Neural crest cell (in vitro differentiated cells): ENCODE results near the gene ACTR6. TPM values are rescaled to one million over a fixed set of nuclear protein-coding genes. Genes with fewer than 3 reads are reported as not detected.

Experiments
- DNase-seq: peaks from one replicate; pipeline ENCODE4 v3.0.0; 2021; ENCODE audit warnings: low read depth, mixed read lengths, low spot score
- H3K27ac Mint-ChIP-seq: one replicate; pipeline ENCODE4 v1.8.0; 2021; ENCODE audit warnings: mild to moderate bottlenecking, mixed read lengths; ENCODE audit not compliant: unreplicated experiment
- H3K27me3 Mint-ChIP-seq: 2 replicates; pipeline ENCODE4 v1.8.0; 2021; ENCODE audit warnings: low read depth, mild to moderate bottlenecking, mixed read lengths
- H3K36me3 Mint-ChIP-seq: 2 replicates; pipeline ENCODE4 v1.8.0; 2021; ENCODE audit warnings: low read depth, mild to moderate bottlenecking, mixed read lengths
- H3K4me1 Mint-ChIP-seq: 2 replicates; pipeline ENCODE4 v1.8.0; 2021; ENCODE audit warnings: mixed read lengths
- H3K4me3 Mint-ChIP-seq: one replicate; pipeline ENCODE4 v1.8.0; 2021; ENCODE audit warnings: mild to moderate bottlenecking, mixed read lengths
- H3K9me3 Mint-ChIP-seq: 2 replicates; pipeline ENCODE4 v1.8.0; 2021; ENCODE audit warnings: mixed read lengths
- total RNA-seq: library from RNA; stranded (reverse); gene quantifications from 2 replicates; pipeline ENCODE4 v1.2.1, GENCODE V29; 2021
- TF ChIP-seq, protein P1 (sequence below): fragments of 200-600 bp; sonication (generic); conservative IDR thresholded peaks from 2 replicates; pipeline ENCODE4 v1.5.0; 2021; ENCODE audit warnings: antibody characterized with exemption, mild to moderate bottlenecking

ACTR6 gene
- total RNA-seq, 1 donor from 2014 or later: 36.3 TPM

- TF ChIP-seq, protein P1, sequence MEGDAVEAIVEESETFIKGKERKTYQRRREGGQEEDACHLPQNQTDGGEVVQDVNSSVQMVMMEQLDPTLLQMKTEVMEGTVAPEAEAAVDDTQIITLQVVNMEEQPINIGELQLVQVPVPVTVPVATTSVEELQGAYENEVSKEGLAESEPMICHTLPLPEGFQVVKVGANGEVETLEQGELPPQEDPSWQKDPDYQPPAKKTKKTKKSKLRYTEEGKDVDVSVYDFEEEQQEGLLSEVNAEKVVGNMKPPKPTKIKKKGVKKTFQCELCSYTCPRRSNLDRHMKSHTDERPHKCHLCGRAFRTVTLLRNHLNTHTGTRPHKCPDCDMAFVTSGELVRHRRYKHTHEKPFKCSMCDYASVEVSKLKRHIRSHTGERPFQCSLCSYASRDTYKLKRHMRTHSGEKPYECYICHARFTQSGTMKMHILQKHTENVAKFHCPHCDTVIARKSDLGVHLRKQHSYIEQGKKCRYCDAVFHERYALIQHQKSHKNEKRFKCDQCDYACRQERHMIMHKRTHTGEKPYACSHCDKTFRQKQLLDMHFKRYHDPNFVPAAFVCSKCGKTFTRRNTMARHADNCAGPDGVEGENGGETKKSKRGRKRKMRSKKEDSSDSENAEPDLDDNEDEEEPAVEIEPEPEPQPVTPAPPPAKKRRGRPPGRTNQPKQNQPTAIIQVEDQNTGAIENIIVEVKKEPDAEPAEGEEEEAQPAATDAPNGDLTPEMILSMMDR: no peak
- no peaks in the 10 kb centered on the region for H3K36me3 Mint-ChIP-seq
- peak overlapping the region; percentile 9 for H3K27ac Mint-ChIP-seq
These were observed 7.5 kb upstream of the ACTR6 start for GRCh38 chr12:100193085-100193484.

GRCh38 chr12:100197486-100197885 lies 3.1 kb upstream of the ACTR6 start:
- H3K9me3 Mint-ChIP-seq: no peaks in the 10 kb centered on the region
- DNase-seq: no peak
- peaks cover 8% of the 10 kb centered on the region for H3K27me3 Mint-ChIP-seq

More at GRCh38 chr12:100193085-100193484, 7.5 kb upstream of the ACTR6 start:
- no peaks in the 10 kb centered on the region for H3K27me3 Mint-ChIP-seq
- no peaks in the 10 kb centered on the region for H3K9me3 Mint-ChIP-seq
- H3K4me1 Mint-ChIP-seq: no peaks in the 10 kb centered on the region
- DNase-seq: no peak
- H3K4me3 Mint-ChIP-seq: no peak overlapping the region

DNA sequence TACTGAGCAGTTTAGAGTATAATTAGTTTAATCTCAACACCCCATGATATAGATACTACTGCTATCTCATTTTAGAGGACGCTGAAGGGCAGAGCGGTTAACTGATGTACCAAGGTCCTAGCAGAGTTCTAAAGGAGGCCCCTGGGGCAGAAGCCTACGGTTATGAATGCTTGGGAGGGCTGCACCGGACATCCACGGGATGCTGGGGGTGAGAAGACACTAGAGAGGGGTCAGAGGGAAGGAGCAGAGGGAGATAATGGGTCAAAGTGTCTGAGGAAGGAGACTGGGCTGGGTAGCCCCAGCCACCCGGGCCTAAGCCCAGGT lies 1.6 kb upstream of the ACTR6 start:
- H3K4me1 Mint-ChIP-seq: peaks cover 21% of the 10 kb centered on the region
- TF ChIP-seq, protein P1: no peak
- no peak overlapping the region for H3K27ac Mint-ChIP-seq
- H3K36me3 Mint-ChIP-seq: no peaks in the 10 kb centered on the region
- peak overlapping the region; percentile 89 for H3K4me3 Mint-ChIP-seq
- no peak for DNase-seq
- H3K27me3 Mint-ChIP-seq: peaks cover 8% of the 10 kb centered on the region
- H3K9me3 Mint-ChIP-seq: no peaks in the 10 kb centered on the region

More at GRCh38 chr12:100197486-100197885, 3.1 kb upstream of the ACTR6 start:
- Mint-ChIP-seq H3K4me3 (peak overlapping the region; percentile 89), H3K36me3 (no peaks in the 10 kb centered on the region), H3K4me1 (peaks cover 20% of the 10 kb centered on the region), H3K27ac (no peak overlapping the region)
- TF ChIP-seq, protein P1: no peak

DNA sequence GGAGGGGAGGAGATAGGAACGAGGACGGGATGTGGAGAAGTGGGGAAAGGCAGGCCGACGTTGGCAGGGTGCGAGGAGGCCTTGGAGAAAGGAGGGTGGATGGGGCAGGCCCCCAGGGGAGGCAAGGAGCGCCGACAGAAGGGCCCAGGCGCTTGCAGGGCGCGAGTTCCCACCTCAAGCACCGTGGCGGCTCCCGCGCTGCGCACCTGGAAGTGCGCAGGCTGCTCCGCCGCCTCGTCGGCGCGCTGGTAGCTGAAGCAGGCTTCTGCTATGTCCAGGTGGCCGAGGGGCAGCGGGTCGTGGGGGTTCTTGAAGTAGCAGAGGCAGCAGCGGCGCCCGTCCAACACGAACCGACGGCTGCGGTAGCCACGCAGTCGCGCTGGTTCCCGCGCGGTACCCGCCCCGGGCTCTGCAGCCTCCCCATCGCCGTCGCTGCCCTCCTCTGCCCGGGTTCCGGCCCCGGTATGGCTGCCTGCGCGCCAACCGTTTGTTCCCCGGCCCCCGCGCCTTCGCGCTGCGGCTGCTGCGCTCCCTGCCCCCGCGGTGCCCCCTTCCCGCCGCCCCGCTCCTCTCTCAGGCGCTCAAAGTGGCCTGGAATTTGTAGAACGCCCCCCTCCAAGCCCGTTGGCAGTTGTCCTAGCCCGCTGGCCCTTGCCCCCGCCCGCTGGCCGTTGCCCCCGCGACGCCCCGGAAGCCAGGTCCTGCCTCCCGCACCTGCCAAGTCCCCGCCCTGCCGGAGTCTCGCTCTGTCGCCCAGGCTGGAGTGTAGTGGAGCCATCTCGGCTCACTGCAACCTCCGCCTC lies 1.1 kb upstream of the ACTR6 start:
- DNase-seq: peak; percentile 29
- Mint-ChIP-seq H3K4me1 (peaks cover 21% of the 10 kb centered on the region), H3K4me3 (peak overlapping the region; percentile 98), H3K27me3 (peaks cover 8% of the 10 kb centered on the region), H3K9me3 (no peaks in the 10 kb centered on the region), H3K27ac (no peak overlapping the region), H3K36me3 (no peaks in the 10 kb centered on the region)
- TF ChIP-seq, protein P1: no peak

DNA sequence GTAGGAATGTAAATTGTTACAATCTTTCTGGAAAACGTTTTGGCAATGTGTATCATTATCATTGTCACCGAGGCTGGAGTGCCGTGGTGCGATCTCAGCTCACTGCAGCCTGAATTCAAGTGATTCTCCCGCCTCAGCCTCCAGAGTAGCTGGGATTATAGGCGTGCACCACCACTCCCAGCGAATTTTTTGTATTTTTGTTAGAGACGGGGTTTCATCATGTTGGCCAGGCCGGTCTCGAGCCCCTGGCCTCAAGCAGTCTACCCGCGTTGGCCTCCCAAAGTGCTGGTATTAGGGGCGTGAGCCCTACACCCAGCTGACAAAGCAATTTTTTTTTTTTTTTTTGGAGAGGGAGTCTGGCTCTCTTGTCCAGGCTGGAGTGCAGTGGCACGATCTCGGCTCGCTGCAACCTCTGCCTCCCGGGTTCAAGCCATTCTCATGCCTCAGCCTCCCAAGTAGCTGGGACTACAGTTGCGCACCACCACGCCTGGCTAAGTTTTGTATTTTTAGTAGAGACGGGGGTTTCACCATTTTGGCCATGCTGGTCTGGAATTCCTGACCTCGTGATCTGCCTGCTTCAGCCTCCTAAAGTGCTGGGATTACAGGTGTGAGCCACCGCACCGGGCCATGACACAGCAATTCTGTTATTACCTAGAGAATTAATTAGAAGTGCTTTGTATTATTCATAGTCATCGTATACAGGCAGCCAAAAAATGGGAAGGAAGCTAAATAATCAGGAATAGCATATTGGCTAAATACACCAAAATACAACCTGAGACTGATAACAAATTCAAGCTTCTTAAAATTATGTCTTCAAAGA lies 1.2 kb downstream of the ACTR6 start:
- Mint-ChIP-seq H3K4me1 (peaks cover 21% of the 10 kb centered on the region), H3K27me3 (peaks cover 8% of the 10 kb centered on the region), H3K4me3 (peak overlapping the region; percentile 98), H3K9me3 (no peaks in the 10 kb centered on the region), H3K36me3 (no peaks in the 10 kb centered on the region), H3K27ac (no peak overlapping the region)
- DNase-seq: no peak
- TF ChIP-seq, protein P1: no peak
